ENCODE data around the gene RASSF1.

DNA sequence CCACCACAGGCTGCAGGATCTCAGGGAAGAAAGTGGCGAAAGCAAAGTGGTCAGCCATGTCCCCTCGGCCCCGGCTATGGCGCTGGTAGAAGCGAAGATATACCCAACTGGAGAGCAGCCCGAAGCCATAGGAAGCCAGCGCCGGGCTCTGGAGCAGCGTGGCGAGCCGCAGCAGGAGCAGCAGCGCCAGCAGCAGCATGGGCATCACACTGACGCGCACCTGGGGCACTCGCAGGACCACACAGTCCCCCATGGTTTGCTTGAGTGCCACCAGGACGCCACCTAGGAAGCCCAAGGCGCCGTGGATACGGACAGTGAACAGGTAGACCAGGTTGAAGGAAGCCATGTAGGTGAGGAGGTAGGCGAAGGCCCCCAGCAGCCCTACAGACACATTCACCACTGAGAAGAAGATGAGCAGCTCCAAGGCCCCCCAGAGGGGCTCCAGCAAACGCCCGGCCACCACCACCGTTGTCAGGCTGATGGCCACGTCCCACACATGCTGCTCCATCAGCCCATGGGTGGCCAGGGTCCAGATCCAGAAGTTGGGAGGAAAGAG, 17.8 kb upstream of the RASSF1 start:
- TF ChIP-seq, protein P1, sequence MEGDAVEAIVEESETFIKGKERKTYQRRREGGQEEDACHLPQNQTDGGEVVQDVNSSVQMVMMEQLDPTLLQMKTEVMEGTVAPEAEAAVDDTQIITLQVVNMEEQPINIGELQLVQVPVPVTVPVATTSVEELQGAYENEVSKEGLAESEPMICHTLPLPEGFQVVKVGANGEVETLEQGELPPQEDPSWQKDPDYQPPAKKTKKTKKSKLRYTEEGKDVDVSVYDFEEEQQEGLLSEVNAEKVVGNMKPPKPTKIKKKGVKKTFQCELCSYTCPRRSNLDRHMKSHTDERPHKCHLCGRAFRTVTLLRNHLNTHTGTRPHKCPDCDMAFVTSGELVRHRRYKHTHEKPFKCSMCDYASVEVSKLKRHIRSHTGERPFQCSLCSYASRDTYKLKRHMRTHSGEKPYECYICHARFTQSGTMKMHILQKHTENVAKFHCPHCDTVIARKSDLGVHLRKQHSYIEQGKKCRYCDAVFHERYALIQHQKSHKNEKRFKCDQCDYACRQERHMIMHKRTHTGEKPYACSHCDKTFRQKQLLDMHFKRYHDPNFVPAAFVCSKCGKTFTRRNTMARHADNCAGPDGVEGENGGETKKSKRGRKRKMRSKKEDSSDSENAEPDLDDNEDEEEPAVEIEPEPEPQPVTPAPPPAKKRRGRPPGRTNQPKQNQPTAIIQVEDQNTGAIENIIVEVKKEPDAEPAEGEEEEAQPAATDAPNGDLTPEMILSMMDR (IDR thresholded peaks at IDR 0.05; ENCODE audit: low read length) = no peak
- no peak for TF ChIP-seq EZH2 (IDR thresholded peaks at IDR 0.05; ENCODE audit: borderline replicate concordance, low read length)

All from OCI-LY1 (cell line).